Measurements from ENCODE around the gene MUC5AC. TPM values are rescaled to one million over a fixed set of nuclear protein-coding genes. Genes with fewer than 3 reads are reported as not detected.

The MUC5AC gene
- total RNA-seq, 2 experiments from 2014 or later = not detected

DNA sequence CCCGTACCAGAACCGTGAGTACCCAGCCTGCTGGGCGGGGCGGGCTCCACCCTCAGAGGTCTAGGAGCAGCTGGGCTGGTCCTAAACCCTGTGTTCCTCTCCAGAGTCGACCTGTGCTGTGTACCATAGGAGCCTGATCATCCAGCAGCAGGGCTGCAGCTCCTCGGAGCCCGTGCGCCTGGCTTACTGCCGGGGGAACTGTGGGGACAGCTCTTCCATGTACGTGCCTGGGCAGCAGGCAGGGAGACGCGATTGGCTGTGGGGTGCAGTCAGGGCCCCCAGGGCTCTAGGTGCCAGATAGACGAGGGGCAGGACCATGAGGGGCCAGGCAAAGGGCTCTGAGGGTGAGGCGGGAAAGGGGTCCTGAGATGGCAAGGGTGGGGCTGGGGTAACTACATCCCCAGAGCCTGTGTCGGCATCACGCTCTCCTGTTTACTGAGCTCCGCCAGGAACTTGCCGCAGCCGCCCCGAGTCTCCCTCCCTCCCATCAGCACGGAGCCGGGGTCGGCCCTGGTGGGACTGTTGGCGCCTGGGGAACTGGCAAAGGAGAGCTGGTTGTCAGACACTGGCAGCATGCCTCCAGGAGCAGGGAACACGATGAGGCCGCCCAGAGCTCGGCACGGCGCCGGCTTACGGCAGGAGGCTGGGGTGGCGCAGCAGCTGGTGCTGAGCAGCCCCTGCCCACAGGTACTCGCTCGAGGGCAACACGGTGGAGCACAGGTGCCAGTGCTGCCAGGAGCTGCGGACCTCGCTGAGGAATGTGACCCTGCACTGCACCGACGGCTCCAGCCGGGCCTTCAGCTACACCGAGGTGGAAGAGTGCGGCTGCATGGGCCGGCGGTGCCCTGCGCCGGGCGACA is 42.2 kb downstream of the MUC5AC start:
- no peaks in the 10 kb centered on the region for H3K27me3 Mint-ChIP-seq
- no peak for DNase-seq
- H3K9me3 Mint-ChIP-seq = no peaks in the 10 kb centered on the region
- no peak overlapping the region for H3K27ac Mint-ChIP-seq
- H3K4me1 Mint-ChIP-seq = no peaks in the 10 kb centered on the region
- H3K36me3 Mint-ChIP-seq (ENCODE audit: low read depth) = no peaks in the 10 kb centered on the region
- ChIA-PET POLR2A (no interaction called here), CTCF (no interaction called here)
- H3K4me3 Mint-ChIP-seq = no peak overlapping the region

DNA sequence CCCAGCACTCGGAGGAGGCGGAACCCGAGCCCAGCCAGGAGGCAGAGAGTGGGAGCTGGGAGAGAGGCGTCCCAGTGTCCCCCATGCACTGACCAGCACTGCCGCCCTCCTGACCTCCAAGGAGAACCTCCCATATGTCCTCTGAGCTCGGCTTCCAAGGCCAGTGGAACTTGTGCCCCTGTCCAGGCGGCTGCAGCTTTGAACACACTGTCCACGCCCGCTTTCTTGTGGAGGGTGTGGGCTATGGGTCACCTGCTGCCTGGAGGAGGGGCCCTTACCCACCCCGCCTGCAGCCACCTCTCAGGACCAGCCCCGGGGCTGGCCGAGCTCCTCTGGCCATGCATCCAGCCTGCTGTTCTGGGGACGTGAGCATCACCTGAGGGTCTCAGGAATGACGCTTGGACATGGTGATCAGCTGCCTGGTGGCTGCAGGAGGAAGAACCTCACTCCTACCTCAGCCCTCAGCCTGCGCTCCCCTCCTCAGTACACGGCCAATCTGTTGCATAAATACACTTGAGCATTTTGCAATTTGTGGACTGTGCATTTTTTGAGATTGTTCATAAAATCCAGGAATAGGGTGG is 42.9 kb downstream of the MUC5AC start:
- no peaks in the 10 kb centered on the region for H3K4me1 Mint-ChIP-seq
- DNase-seq = no peak
- H3K9me3 Mint-ChIP-seq = no peaks in the 10 kb centered on the region
- CTCF ChIA-PET = no interaction called here
- POLR2A ChIA-PET = no interaction called here
- H3K36me3 Mint-ChIP-seq (ENCODE audit: low read depth) = no peaks in the 10 kb centered on the region
- no peaks in the 10 kb centered on the region for H3K27me3 Mint-ChIP-seq
- H3K27ac Mint-ChIP-seq = no peak overlapping the region
- H3K4me3 Mint-ChIP-seq = no peak overlapping the region

DNA sequence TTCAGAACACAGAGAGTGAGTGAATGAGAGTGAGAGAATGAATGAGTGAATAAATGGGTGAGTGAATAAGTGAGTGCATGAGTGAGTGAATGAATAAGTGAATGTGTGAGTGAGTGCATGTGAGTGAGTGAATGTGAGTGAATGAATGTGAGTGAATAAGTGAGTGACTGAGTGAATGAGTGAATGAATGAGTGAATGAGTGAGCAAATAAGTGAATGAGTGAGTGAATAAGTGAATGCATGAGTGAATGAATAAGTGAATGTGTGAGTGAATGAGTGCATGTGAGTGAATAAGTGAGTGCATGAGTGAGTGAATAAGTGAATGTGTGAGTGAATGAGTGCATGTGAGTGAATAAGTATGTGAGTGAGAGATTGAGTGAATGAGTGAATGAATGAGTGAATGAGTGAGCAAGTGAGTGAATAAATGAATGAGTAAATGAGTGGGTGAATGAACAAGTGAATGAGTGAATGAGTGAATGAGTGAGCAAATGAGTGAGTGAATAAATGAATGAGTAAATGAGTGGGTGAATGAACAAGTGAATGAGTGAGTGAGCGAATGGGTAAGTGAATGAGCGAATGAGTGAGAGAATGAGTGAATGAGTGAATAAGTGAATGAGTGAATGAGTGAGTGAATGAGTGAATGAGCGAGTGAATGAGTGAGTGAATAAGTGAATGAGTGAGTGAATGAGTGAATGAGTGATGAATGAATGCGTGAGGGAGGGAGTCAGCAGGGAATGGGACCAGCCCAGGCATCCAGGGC is 43.8 kb downstream of the MUC5AC start:
- Mint-ChIP-seq H3K27ac (no peak overlapping the region), H3K4me1 (no peaks in the 10 kb centered on the region), H3K27me3 (no peaks in the 10 kb centered on the region), H3K36me3 (ENCODE audit: low read depth) (no peaks in the 10 kb centered on the region), H3K9me3 (no peaks in the 10 kb centered on the region), H3K4me3 (no peak overlapping the region)
- ChIA-PET POLR2A (no interaction called here), CTCF (no interaction called here)
- no peak for DNase-seq

DNA sequence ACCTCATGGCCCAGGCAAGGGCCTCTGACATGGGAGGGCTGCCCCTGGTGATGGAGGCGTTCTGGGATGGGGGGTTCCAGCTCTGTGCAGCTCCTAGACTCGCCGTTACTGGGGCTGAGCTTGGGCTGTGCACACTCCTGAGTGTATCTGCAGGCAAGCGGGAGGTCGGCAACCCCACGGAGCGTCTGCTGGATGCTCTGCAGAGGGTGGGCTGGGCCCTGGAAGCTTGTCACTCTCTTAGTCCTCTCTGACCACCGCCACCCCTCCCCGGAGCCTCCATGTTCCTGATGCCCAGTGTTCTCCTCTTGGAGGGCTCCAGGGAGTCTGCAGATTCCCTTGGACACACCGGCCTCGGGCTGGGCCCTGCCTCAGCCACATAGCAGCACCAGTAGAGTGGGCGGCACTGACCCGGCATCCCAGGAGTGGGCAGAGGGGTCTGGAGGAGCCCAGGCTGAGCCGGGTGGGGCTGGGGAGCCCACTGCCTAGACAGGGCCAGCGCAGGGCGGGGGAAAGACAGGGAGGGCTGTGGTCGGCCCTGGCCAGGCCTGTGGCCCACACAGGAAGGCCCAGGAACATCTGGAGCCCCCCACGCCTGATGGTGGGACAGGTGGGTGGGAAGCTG is 44.5 kb downstream of the MUC5AC start:
- Mint-ChIP-seq H3K36me3 (ENCODE audit: low read depth) (no peaks in the 10 kb centered on the region), H3K9me3 (no peaks in the 10 kb centered on the region), H3K27ac (no peak overlapping the region), H3K4me3 (no peak overlapping the region), H3K4me1 (no peaks in the 10 kb centered on the region), H3K27me3 (no peaks in the 10 kb centered on the region)
- ChIA-PET CTCF (interaction anchor here (0.6 to 1.3 kb wide), 8 partner anchors 8 to 691 kb away, joined by 3 to 5 read pairs (median 4); no protein-coding TSS in a partner anchor), POLR2A (no interaction called here)
- DNase-seq = no peak

DNA sequence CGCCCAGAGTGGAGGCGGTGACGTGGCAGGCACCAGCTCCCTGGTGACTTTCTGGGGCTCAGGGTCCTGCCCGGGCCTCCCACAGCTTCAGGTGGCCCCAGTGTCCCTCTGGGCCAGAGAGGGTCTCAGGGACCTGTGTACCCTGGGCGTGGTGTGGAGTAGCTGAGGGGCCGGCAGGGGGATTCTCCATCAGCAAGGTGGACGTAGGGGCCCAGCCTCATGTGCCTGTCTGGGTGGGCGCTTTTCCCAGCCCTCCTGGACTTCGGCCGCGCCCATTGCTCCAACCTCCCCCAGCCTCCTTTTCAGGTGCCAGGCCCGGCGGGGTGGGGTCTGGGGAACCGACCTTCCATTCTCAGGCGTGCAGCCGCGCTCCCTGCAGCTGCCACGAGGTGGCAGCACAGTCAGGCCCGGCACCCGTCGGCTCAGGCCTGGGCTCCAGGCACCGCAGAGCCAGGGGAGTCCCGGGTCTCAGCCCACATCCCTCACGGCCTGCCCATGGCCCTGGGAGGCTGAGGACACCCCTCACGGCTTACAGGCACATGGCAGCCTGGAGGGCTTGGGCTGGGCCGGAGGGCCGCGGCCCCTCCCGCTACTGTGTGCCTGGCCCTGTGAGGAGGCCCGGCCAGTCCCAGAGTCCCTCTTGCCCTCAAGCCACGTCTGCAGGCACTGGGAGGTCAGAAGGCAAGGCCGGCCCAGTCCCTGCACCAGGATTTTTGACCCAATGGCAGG is 45.2 kb downstream of the MUC5AC start:
- H3K4me1 Mint-ChIP-seq = no peaks in the 10 kb centered on the region
- ChIA-PET POLR2A (no interaction called here), CTCF (interaction anchor here (0.6 to 1.3 kb wide), 8 partner anchors 9 to 691 kb away, joined by 3 to 5 read pairs (median 4); no protein-coding TSS in a partner anchor)
- H3K4me3 Mint-ChIP-seq = no peak overlapping the region
- DNase-seq = peak; percentile 56
- no peaks in the 10 kb centered on the region for H3K36me3 Mint-ChIP-seq (ENCODE audit: low read depth)
- no peaks in the 10 kb centered on the region for H3K9me3 Mint-ChIP-seq
- no peaks in the 10 kb centered on the region for H3K27me3 Mint-ChIP-seq
- H3K27ac Mint-ChIP-seq = no peak overlapping the region

DNA sequence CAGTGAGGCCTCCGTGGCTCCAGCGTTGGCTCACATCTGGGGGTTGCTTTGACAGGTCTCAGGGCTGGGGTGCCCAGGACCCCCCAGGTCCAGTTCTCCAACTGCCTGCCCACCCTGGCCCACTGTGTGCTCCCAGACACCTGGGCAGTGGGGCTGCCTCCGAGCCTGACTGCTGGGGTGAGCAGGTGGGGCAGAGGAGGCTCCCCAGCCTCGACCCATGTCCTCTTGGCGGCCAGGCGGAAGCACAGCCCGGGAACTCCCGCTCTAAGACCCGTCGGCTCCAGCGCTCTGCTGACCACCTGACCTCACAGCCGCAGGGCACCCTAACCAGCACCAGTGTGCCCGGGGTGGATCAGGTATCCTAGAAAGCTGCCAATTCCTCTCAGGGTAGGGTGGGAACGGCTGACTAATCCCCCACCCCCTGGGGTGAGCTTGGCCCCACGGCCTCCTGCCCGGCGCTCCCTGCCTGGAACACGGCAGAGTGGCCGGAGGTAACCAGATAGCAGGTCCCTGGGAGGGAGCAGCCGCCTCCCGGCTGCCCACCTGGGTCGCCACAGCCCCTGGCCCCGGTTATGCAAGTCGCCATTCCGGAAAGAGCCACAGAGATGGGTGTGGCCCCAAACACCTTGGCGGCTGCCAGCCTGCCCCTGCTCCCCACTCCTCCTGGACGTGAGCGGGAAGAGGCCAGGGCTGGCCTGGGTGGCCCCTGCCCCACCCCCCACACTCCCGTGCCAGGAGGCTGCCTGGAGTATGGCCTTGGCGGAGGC is 45.9 kb downstream of the MUC5AC start:
- H3K27ac Mint-ChIP-seq = no peak overlapping the region
- ChIA-PET CTCF (interaction anchor here (0.9 to 1.3 kb wide), 3 partner anchors 10 to 371 kb away, joined by 3 to 5 read pairs (median 3); no protein-coding TSS in a partner anchor), POLR2A (no interaction called here)
- no peaks in the 10 kb centered on the region for H3K4me1 Mint-ChIP-seq
- no peak overlapping the region for H3K4me3 Mint-ChIP-seq
- H3K36me3 Mint-ChIP-seq (ENCODE audit: low read depth) = no peaks in the 10 kb centered on the region
- H3K27me3 Mint-ChIP-seq = no peaks in the 10 kb centered on the region
- no peaks in the 10 kb centered on the region for H3K9me3 Mint-ChIP-seq
- no peak for DNase-seq

DNA sequence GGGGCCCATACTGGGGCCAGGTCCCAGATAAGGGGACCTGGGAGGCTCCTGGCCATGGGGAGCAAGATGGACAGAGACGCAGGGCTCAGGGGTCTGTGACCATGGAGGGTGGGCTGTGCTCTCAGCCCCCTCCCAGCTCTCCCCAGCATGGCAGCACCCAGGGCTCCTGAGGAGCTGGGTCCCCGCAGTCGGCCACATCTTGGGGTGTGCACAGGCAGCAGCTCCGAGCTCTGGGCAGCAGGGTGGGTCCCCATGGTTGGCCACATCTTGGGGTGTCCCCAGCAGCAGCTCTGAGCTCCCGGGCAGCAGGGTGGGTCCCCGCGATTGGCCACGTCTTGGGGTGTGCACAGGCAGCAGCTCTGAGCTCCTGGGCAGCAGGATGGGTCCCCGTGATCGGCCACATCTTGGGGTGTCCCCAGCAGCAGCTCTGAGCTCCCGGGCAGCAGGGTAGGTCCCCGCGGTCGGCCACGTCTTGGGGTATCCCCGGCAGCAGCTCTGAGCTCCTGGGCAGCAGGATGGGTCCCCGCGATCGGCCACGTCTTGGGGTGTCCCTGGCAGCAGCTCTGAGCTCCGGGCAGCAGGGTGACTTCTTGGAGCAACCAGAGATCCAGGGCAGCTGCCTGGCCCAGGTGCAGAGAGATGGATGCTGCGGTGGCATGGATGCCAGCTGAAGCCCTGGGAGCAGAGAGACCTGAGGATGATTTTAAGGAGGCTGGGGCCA is 46.8 kb downstream of the MUC5AC start:
- Mint-ChIP-seq H3K9me3 (no peaks in the 10 kb centered on the region), H3K4me1 (no peaks in the 10 kb centered on the region), H3K36me3 (ENCODE audit: low read depth) (no peaks in the 10 kb centered on the region), H3K4me3 (no peak overlapping the region), H3K27me3 (no peaks in the 10 kb centered on the region), H3K27ac (no peak overlapping the region)
- no peak for DNase-seq
- ChIA-PET POLR2A (no interaction called here), CTCF (interaction anchor here (0.8 to 0.9 kb wide), 2 partner anchors 64 to 370 kb away, joined by 3 read pairs; no protein-coding TSS in a partner anchor)

DNA sequence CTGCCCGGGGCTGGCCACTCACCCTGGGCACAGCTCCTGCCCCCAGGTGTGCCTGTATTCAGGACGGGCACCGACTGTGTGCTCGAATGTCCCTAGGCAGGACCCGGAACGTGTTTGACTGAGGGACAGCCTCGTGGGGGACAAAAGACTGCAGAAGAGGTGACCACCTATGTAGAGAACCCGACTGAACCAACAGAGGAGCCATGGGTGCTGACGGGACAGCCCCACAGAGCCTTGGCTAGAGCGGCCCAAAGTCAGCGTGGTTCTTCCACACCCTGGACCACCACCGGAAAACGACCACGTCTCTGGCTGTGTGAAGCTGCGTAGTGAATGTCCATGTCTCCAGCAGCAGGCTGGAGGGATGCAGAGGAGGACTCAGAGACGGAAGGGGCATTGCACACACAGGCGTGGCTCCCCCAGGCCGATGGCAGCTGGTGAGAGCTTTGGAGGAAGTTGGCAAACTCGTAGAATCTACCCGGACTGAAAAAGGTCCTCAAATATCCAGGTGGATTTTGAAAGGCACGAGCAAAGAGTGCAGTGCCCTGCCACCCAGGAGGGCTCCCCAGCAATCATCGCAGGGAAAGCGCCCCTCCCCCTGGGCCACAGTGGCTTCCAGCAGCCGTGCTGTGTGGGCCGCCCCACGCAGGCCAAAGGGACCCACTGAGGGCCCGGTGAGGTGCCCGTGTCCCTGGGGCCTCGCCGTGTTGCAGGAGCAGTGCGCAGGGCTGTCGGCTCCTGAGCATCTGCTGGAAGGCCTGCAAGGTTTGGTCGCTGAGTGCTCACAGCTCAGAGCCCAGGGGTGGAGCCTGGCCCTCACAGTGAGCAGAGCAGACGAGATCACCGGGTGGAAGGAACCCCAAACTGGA is 47.6 kb downstream of the MUC5AC start:
- DNase-seq = no peak

DNA sequence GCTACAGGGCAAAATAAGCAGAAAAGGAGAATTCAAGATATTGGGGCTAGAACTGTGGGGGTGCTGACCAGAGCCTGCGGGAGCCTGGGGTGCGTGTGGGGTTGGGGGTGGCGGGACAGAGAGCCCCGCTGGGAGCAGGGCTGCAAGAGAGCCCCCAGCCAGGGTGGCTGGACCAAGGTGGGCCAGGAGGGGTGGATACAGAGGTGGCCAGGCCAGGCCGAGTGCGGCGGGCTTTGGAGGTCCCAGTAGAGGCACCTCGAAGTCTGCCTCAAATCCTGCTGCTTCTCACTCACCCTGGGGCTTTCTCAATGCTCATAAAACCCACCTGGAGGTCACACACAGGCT is 48.2 kb downstream of the MUC5AC start:
- Mint-ChIP-seq H3K27me3 (no peaks in the 10 kb centered on the region), H3K4me1 (no peaks in the 10 kb centered on the region), H3K36me3 (ENCODE audit: low read depth) (no peaks in the 10 kb centered on the region), H3K9me3 (peaks cover under 1% of the 10 kb centered on the region), H3K4me3 (no peak overlapping the region), H3K27ac (no peak overlapping the region)
- DNase-seq = no peak
- POLR2A ChIA-PET = no interaction called here
- CTCF ChIA-PET = interaction anchor here (1.4 kb wide), 1 partner anchor 369 kb away, joined by 3 read pairs; no protein-coding TSS in a partner anchor

More for the DNA sequence above, 47.6 kb downstream of the MUC5AC start:
- no peaks in the 10 kb centered on the region for H3K36me3 Mint-ChIP-seq (ENCODE audit: low read depth)
- H3K27me3 Mint-ChIP-seq = no peaks in the 10 kb centered on the region
- H3K4me3 Mint-ChIP-seq = no peak overlapping the region
- no peaks in the 10 kb centered on the region for H3K4me1 Mint-ChIP-seq
- CTCF ChIA-PET = interaction anchor here (0.8 to 1.4 kb wide), 2 partner anchors 65 to 370 kb away, joined by 3 read pairs; no protein-coding TSS in a partner anchor
- no peak overlapping the region for H3K27ac Mint-ChIP-seq
- POLR2A ChIA-PET = no interaction called here
- H3K9me3 Mint-ChIP-seq = no peaks in the 10 kb centered on the region

DNA sequence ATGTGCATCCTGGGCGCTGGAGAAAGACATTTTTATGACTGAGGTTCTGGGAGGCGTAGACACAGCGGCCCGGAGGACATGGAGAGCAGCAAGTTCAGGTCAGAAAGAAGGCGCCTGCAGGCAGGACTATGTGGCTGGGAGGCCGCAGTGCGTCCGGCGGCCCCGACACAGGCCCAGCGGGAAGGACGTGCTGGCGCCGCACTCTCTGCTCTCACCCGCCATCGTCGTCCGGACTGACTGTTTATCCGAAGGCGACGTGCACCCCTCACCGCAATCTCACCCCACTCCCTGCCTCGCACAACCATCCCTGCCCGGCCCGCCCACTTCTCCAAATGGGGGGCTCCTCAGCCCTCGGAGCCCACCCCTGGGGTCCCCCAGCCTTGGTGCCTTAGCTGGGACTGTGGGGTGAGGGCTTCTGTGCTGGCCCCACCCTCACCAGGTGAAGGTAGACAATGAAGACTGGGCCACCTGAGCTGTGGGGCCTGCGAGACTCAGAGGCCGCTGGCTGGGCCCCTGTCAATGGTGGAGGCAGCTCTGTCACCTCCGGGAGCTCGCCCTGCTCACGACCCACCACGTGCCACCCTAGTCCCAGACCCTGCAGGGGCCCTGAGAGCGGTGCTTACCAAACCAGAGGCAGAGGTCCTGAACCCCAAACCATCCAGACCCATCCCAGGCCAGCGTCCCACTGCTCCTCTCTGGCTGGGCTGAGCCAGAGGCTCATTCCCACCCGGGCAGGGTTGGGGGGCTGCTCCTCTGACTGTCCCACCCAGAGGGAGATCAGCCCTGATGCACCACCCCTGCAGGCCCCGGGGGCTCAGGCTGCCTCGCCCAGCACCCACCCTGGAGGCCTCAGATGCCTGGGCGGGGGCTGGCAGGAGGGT is 48.9 kb downstream of the MUC5AC start:
- DNase-seq = no peak
- H3K4me3 Mint-ChIP-seq = no peak overlapping the region
- no peak overlapping the region for H3K27ac Mint-ChIP-seq
- H3K36me3 Mint-ChIP-seq (ENCODE audit: low read depth) = no peaks in the 10 kb centered on the region
- H3K27me3 Mint-ChIP-seq = peaks cover 3% of the 10 kb centered on the region
- CTCF ChIA-PET = interaction anchor here (1.4 kb wide), 1 partner anchor 368 kb away, joined by 3 read pairs; no protein-coding TSS in a partner anchor
- no peaks in the 10 kb centered on the region for H3K4me1 Mint-ChIP-seq
- peaks cover 7% of the 10 kb centered on the region for H3K9me3 Mint-ChIP-seq
- POLR2A ChIA-PET = no interaction called here
